HEK293 (cell line): ENCODE data around the gene RNF126.

Experiments used
- KLF9 ChIP-seq: fragments of 450-650 bp; formaldehyde crosslinking; IDR thresholded peaks from 2 replicates; pipeline ENCODE4 v1.5.1; 2016; ENCODE audit warnings: missing biosample characterization, missing genetic modification characterization, low read depth
- ZNF558 ChIP-seq: fragments of 450-650 bp; formaldehyde crosslinking; IDR thresholded peaks from 2 replicates; pipeline ENCODE4 v1.5.1; 2016; ENCODE audit warnings: missing biosample characterization, missing genetic modification characterization
- TF ChIP-seq, protein P1 (sequence below): IDR thresholded peaks from 2 replicates; pipeline ENCODE4 v1.6.1; 2011; ENCODE audit warnings: mild to moderate bottlenecking, low read depth, low read length, borderline replicate concordance
- TF ChIP-seq, protein P2 (sequence below): fragments of 450-650 bp; formaldehyde crosslinking; IDR thresholded peaks from 2 replicates; pipeline ENCODE4 v1.5.1; 2016; ENCODE audit warnings: missing biosample characterization, missing genetic modification characterization

DNA sequence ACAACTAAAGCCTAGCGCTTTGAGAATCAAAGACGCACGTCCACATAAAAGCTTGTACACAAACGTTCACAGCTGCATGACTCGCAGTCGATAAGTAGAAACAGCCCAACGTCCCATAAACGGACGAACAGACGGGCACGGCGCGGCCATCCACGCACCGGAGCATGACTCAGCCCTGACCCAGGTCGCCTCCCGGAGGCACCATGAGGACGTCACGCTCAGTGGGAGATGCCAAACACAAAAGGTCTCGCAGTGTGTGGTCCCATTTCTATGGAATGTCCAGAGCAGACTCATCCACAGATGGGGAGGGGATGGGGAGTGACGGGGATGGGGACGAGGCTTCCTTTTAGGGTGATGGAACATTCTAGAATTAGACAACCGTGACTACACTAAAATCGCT, 39.0 kb downstream of the RNF126 start:
- TF ChIP-seq ZNF558 (tag by site-specific recombination) = no peak
- TF ChIP-seq KLF9 (tag by site-specific recombination) = no peak
- TF ChIP-seq, protein P1, sequence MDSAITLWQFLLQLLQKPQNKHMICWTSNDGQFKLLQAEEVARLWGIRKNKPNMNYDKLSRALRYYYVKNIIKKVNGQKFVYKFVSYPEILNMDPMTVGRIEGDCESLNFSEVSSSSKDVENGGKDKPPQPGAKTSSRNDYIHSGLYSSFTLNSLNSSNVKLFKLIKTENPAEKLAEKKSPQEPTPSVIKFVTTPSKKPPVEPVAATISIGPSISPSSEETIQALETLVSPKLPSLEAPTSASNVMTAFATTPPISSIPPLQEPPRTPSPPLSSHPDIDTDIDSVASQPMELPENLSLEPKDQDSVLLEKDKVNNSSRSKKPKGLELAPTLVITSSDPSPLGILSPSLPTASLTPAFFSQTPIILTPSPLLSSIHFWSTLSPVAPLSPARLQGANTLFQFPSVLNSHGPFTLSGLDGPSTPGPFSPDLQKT = no peak
- TF ChIP-seq, protein P2, sequence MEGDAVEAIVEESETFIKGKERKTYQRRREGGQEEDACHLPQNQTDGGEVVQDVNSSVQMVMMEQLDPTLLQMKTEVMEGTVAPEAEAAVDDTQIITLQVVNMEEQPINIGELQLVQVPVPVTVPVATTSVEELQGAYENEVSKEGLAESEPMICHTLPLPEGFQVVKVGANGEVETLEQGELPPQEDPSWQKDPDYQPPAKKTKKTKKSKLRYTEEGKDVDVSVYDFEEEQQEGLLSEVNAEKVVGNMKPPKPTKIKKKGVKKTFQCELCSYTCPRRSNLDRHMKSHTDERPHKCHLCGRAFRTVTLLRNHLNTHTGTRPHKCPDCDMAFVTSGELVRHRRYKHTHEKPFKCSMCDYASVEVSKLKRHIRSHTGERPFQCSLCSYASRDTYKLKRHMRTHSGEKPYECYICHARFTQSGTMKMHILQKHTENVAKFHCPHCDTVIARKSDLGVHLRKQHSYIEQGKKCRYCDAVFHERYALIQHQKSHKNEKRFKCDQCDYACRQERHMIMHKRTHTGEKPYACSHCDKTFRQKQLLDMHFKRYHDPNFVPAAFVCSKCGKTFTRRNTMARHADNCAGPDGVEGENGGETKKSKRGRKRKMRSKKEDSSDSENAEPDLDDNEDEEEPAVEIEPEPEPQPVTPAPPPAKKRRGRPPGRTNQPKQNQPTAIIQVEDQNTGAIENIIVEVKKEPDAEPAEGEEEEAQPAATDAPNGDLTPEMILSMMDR = no peak
